Mucosa of rectum (tissue), 2 donors: ENCODE measurements around the gene STX3.
A peak's percentile ranks its signal among the peaks of the same experiment; 100 is the strongest.
"Not testable (repeated sequence)": the region's sequence is repeated elsewhere in the genome, so short reads cannot be mapped to it uniquely, and the experiment has no call there.

Experiments used
- H3K27ac ChIP-seq, 2 donors: one replicate each; pipeline ENCODE4 v1.7.0; 2013; ENCODE audit warnings: inconsistent platforms in 2 of 2, low read depth in 2 of 2, low read length in 2 of 2
- H3K27me3 ChIP-seq, 2 donors: one replicate each; pipeline ENCODE4 v1.7.0; 2013; ENCODE audit warnings: low read length in 2 of 2; ENCODE audit not compliant: control insufficient read depth in 2 of 2, insufficient read depth in 2 of 2
- H3K36me3 ChIP-seq, 2 donors: one replicate each; pipeline ENCODE4 v1.7.0; 2013; ENCODE audit warnings: low read length in 2 of 2; ENCODE audit not compliant: control insufficient read depth in 2 of 2, insufficient read depth in 2 of 2
- H3K4me1 ChIP-seq, 2 donors: one replicate each; pipeline ENCODE4 v1.7.0; 2013; ENCODE audit warnings: low read length in 2 of 2, mild to moderate bottlenecking in 1 of 2; ENCODE audit not compliant: control insufficient read depth in 2 of 2, insufficient read depth in 2 of 2
- H3K4me3 ChIP-seq, 2 donors: one replicate each; pipeline ENCODE4 v1.7.0; 2013; ENCODE audit warnings: low read length in 2 of 2
- H3K9ac ChIP-seq, 2 donors: one replicate each; pipeline ENCODE4 v1.7.0; 2013; ENCODE audit warnings: low read length in 2 of 2, low read depth in 1 of 2, mild to moderate bottlenecking in 1 of 2
- H3K9me3 ChIP-seq, 2 donors: one replicate each; pipeline ENCODE4 v1.7.0; 2013; ENCODE audit warnings: low read length in 2 of 2; ENCODE audit not compliant: control insufficient read depth in 2 of 2
- donor health status: healthy.
- donor health status: Normal muscosa, but diverticular disease.

STX3 gene

GRCh38 chr11:59849129-59849528 lies 94.0 kb downstream of the STX3 start:
- Histone ChIP-seq H3K27me3 (no peaks in the 10 kb centered on the region), H3K9ac (no peak overlapping the region), H3K4me3 (no peak overlapping the region), H3K4me1 (peaks cover 5 to 19% of the 10 kb centered on the region in 2 donors), H3K36me3 (no peaks in the 10 kb centered on the region), H3K27ac (peak overlapping the region; percentile 69 to 75), H3K9me3 (no peaks in the 10 kb centered on the region)

- not testable (repeated sequence) for H3K9me3 ChIP-seq, H3K4me3 ChIP-seq, H3K36me3 ChIP-seq, H3K27me3 ChIP-seq, H3K9ac ChIP-seq
- Histone ChIP-seq H3K4me1 (peaks cover 5 to 19% of the 10 kb centered on the region in 2 donors), H3K27ac (peak overlapping the region; percentile 14 to 75)
These were observed 94.4 kb downstream of the STX3 start for GRCh38 chr11:59849551-59849950.

GRCh38 chr11:59851416-59851815 lies 96.2 kb downstream of the STX3 start:
- H3K4me3 ChIP-seq, H3K9ac ChIP-seq, H3K36me3 ChIP-seq, H3K27me3 ChIP-seq, H3K27ac ChIP-seq, H3K9me3 ChIP-seq: not testable (repeated sequence)
- H3K4me1 ChIP-seq: peaks cover 7 to 17% of the 10 kb centered on the region in 2 donors

DNA sequence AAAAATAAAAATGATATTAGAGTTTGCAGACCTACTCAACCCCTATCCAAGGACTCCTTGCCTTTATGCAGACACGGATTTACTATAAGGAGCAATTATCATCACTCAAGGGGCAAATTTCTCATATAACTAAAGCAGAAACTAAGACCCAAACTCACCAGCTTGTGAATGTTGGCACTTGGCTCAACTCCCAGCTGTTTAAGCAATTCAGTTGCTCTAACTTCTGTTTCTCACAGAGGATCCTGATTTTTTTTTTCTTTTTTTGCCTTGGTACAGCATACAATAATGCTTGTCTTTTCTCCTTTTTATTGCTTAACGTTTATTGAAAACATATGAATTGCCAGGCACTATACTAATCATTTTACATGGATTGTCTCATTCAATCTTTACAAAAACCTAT lies 99.7 kb downstream of the STX3 start:
- Histone ChIP-seq H3K36me3 (no peaks in the 10 kb centered on the region), H3K4me1 (peaks cover 0 to 2% of the 10 kb centered on the region in 2 donors), H3K27ac (no peak overlapping the region), H3K27me3 (no peaks in the 10 kb centered on the region), H3K4me3 (no peak overlapping the region), H3K9ac (no peak overlapping the region), H3K9me3 (no peaks in the 10 kb centered on the region)
